Measurements from ENCODE around the gene CFD. TPM values are rescaled to one million over a fixed set of nuclear protein-coding genes. Genes with fewer than 3 reads are reported as not detected.

The CFD gene
- total RNA-seq, 4 donors from 2014 or later = 1,367 to 3,469 (median 2,171) TPM

- DNase-seq (ENCODE audit: low spot score) = no peak
- ATAC-seq (ENCODE audit: low FRiP score) = no peak
- TF ChIP-seq CTCF (IDR thresholded peaks at IDR 0.05) = no peak
Measured at GRCh38 chr19:911197-912033, 52.0 kb downstream of the CFD start.

- DNase-seq (ENCODE audit: low spot score) = no peak
- peak; percentile 42 for ATAC-seq (ENCODE audit: low FRiP score)
- no peak for TF ChIP-seq CTCF (IDR thresholded peaks at IDR 0.05)
Measured at GRCh38 chr19:912181-913079, 53.0 kb downstream of the CFD start.

Small RNA genes lying within 50 kb of the gene (small RNA-seq; reads per million reads assigned to genes)
- gene MIR3187 (not detected), gene RNU6-9 (0.39 reads per million)

Other genes starting within 250 kb of the CFD start
- 10 to 100 TPM; 17.3 to 33.8 (median 30.1) TPM for gene POLRMT, start 226.1 kb upstream of the CFD start, total RNA-seq
- under 1 TPM in 1 of 4 donors, not detected in 3; 0.38 TPM for gene FGF22, start 219.8 kb upstream of the CFD start, total RNA-seq
- 10 to 100 TPM; 40.1 to 87.7 (median 47.7) TPM for gene RNF126, start 196.4 kb upstream of the CFD start, total RNA-seq
- gene FSTL3, start 183.3 kb upstream of the CFD start, total RNA-seq = 100 to 1,000 TPM; 120 to 212 (median 152) TPM
- gene PRSS57, start 164.2 kb upstream of the CFD start, total RNA-seq = under 1 TPM in 1 of 4 donors, not detected in 3; 0.95 TPM
- 100 to 1,000 TPM in 1 of 4 donors, 10 to 100 TPM in 3; 44.6 to 119 (median 54.8) TPM for gene PALM, start 150.7 kb upstream of the CFD start, total RNA-seq
- 1 to 10 TPM in 3 of 4 donors, not detected in 1; 1.4 to 9.6 (median 3.2) TPM for gene MISP, start 108.6 kb upstream of the CFD start, total RNA-seq
- 100 to 1,000 TPM; 106 to 195 (median 137) TPM for gene PTBP1, start 62.2 kb upstream of the CFD start, total RNA-seq
- gene PLPPR3, start 37.7 kb upstream of the CFD start, total RNA-seq = not detected
- gene AZU1, start 31.8 kb upstream of the CFD start, total RNA-seq = 1 to 10 TPM in 1 of 4 donors, not detected in 3; 1.1 TPM
- not detected for gene PRTN3, start 18.7 kb upstream of the CFD start, total RNA-seq
- gene ELANE, start 7.4 kb upstream of the CFD start, total RNA-seq = 1 to 10 TPM in 2 of 4 donors, under 1 TPM in 1, not detected in 1; 0.72 to 7.7 (median 1.0) TPM
- gene MED16, start 33.5 kb downstream of the CFD start, total RNA-seq = 10 to 100 TPM; 20.1 to 34.0 (median 24.5) TPM
- not detected for gene RNU6-9, start 33.8 kb downstream of the CFD start, total RNA-seq
- 10 to 100 TPM; 27.1 to 55.2 (median 44.4) TPM for gene R3HDM4, start 53.6 kb downstream of the CFD start, total RNA-seq
- under 1 TPM in 1 of 4 donors, not detected in 3; 0.24 TPM for gene KISS1R, start 57.7 kb downstream of the CFD start, total RNA-seq
- gene ARID3A, start 66.4 kb downstream of the CFD start, total RNA-seq = 10 to 100 TPM in 2 of 4 donors, 1 to 10 TPM in 2; 3.7 to 15.1 (median 7.7) TPM
- gene WDR18, start 124.7 kb downstream of the CFD start, total RNA-seq = 10 to 100 TPM; 22.8 to 69.4 (median 37.5) TPM
- under 1 TPM in 1 of 4 donors, not detected in 3; 0.24 TPM for gene GRIN3B, start 140.8 kb downstream of the CFD start, total RNA-seq
- gene TMEM259, start 161.5 kb downstream of the CFD start, total RNA-seq = 100 to 1,000 TPM; 112 to 164 (median 161) TPM
- not detected for gene RNU6-2, start 161.9 kb downstream of the CFD start, total RNA-seq
- gene CNN2, start 166.9 kb downstream of the CFD start, total RNA-seq = 10 to 100 TPM; 39.6 to 75.4 (median 60.8) TPM
- 10 to 100 TPM; 10.3 to 29.8 (median 15.9) TPM for gene ABCA7, start 180.4 kb downstream of the CFD start, total RNA-seq
- 10 to 100 TPM; 21.4 to 97.6 (median 36.3) TPM for gene ARHGAP45, start 207.5 kb downstream of the CFD start, total RNA-seq
- 100 to 1,000 TPM; 151 to 216 (median 188) TPM for gene POLR2E, start 235.7 kb downstream of the CFD start, total RNA-seq
- gene GPX4, start 244.3 kb downstream of the CFD start, total RNA-seq = 1,000 to 10,000 TPM in 1 of 4 donors, 100 to 1,000 TPM in 3; 429 to 1,640 (median 892) TPM

Measured in omental fat pad (tissue), 4 donors.